Aorta (tissue), 5 donors: ENCODE data around the gene MT1H. TPM values are rescaled to one million over a fixed set of nuclear protein-coding genes. Genes with fewer than 3 reads are reported as not detected.
"Not testable (repeated sequence)": the region's sequence is repeated elsewhere in the genome, so short reads cannot be mapped to it uniquely, and the experiment has no call there.

Experiments
- ATAC-seq: fragments of 200-7000 bp; cut with Tn5 transposase; one replicate; pipeline ENCODE4 v1.9.1; 2022; ENCODE audit warnings: moderate library complexity; ENCODE audit not compliant: low FRiP score
- DNase-seq, 2 donors: peaks; one replicate each; pipeline ENCODE4 v3.0.0-alpha.2; 2020
- H3K27ac ChIP-seq, 2 donors: one replicate each; pipeline ENCODE4 v1.5.1; 2013; ENCODE audit warnings: low read length in 2 of 2, mild to moderate bottlenecking in 2 of 2, moderate library complexity in 2 of 2, control low read depth in 1 of 2, inconsistent platforms in 1 of 2, low read depth in 1 of 2
- H3K27me3 ChIP-seq, 2 donors: one replicate each; pipeline ENCODE4 v1.6.1; 2013; ENCODE audit warnings: control low read depth in 1 of 2, low read length in 1 of 2, mild to moderate bottlenecking in 1 of 2, moderate library complexity in 1 of 2; ENCODE audit not compliant: insufficient read depth in 2 of 2, control insufficient read depth in 1 of 2
- H3K36me3 ChIP-seq, 2 donors: one replicate each; pipeline ENCODE4 v1.6.1; 2013; ENCODE audit warnings: control low read depth in 1 of 2, low read length in 1 of 2, mild to moderate bottlenecking in 1 of 2; ENCODE audit not compliant: insufficient read depth in 2 of 2, control insufficient read depth in 1 of 2
- H3K4me1 ChIP-seq, 2 donors: one replicate each; pipeline ENCODE4 v1.6.1; 2013; ENCODE audit warnings: low read length in 2 of 2, control low read depth in 1 of 2, mild to moderate bottlenecking in 1 of 2, moderate library complexity in 1 of 2; ENCODE audit not compliant: insufficient read depth in 2 of 2, control insufficient read depth in 1 of 2
- H3K4me3 ChIP-seq, 2 donors: one replicate each; pipeline ENCODE4 v1.5.1; 2013; ENCODE audit warnings: low read length in 2 of 2, control low read depth in 1 of 2, mild to moderate bottlenecking in 1 of 2
- H3K9me3 ChIP-seq: one replicate; pipeline ENCODE4 v1.6.1; 2013; ENCODE audit warnings: mild to moderate bottlenecking, low read length; ENCODE audit not compliant: control insufficient read depth
- WGBS, 2 donors: extraction: QIAGEN DNeasy Blood & Tissue Kit; methylation state at CpG; one replicate each; pipeline ENCODE4 v1.1.7; 2013; 5-methylcytosine and 5-hydroxymethylcytosine counted together
- intact Hi-C, 2 donors: fragments of 100-400 bp; cut with DNase I; formaldehyde crosslinking; loops; one replicate each; pipeline versions ENCODE4 v1.14.2 to v1.15.0; 2022
- polyA plus RNA-seq, 2 donors: library from polyadenylated mRNA; stranded (reverse); fragments of 200-250 nt; gene quantifications; one replicate each; pipeline ENCODE4 v1.2.3, GENCODE V29; 2013
- total RNA-seq, 2 donors: library from RNA; stranded (reverse); fragmentation: NEBNext Ultra II Directional; extraction: Animal tissue kit (Norgen Biotek cat#: 25700); gene quantifications; one replicate each; pipeline ENCODE4 v1.2.1, GENCODE V29; 2021
- donor health status: healthy with polysubstance abuse.
- donor health status: Bipolar disorder and iron deficiency.
- donor health status: DM: no; HTN: no; CAD: no.
- donor health status: DM: no; HTN: no; CAD: no.
- donor health status: DM: yes; HTN: yes; CAD: no.

MT1H gene
- total and polyA plus RNA-seq, 4 donors: 1.6 to 12.6 (median 3.0) TPM; not detected in 1

- H3K4me3 ChIP-seq: no peak overlapping the region
- H3K27me3 ChIP-seq: no peaks in the 10 kb centered on the region
- H3K4me1 ChIP-seq: no peaks in the 10 kb centered on the region
- intact Hi-C loops: no loop called here
- 36 to 59% methylated on average over 1 of the region's 1 CpG for WGBS, 2 donors
- no peaks in the 10 kb centered on the region for H3K9me3 ChIP-seq
- no peak for ATAC-seq
- no peak for DNase-seq
- H3K27ac ChIP-seq: no peak overlapping the region
- no peaks in the 10 kb centered on the region for H3K36me3 ChIP-seq
Measured at GRCh38 chr16:56652600-56652999, 17.0 kb upstream of the MT1H start.

GRCh38 chr16:56653218-56653617 is 16.4 kb upstream of the MT1H start:
- H3K36me3 ChIP-seq: no peaks in the 10 kb centered on the region
- no peak for DNase-seq
- intact Hi-C loops: no loop called here
- H3K4me1 ChIP-seq: no peaks in the 10 kb centered on the region
- H3K9me3 ChIP-seq: no peaks in the 10 kb centered on the region
- ATAC-seq: no peak
- no peak overlapping the region for H3K27ac ChIP-seq
- H3K27me3 ChIP-seq: no peaks in the 10 kb centered on the region
- WGBS, 2 donors: 81 to 88% methylated on average over 7 of the region's 7 CpGs
- no peak overlapping the region for H3K4me3 ChIP-seq

GRCh38 chr16:56657555-56658326 is 11.9 kb upstream of the MT1H start, which contains the start of gene MT1F:
Gene MT1F (plus strand): TSS chr16:56657959. CDS start chr16:56658059, 100 bp downstream.
- no peaks in the 10 kb centered on the region for H3K27me3 ChIP-seq
- peak; percentile 85 to 89 for DNase-seq
- ATAC-seq: peak; percentile 86
- no peaks in the 10 kb centered on the region for H3K36me3 ChIP-seq
- H3K4me1 ChIP-seq: no peaks in the 10 kb centered on the region
- intact Hi-C loops: no loop called here
- WGBS, 2 donors: 1 to 2% methylated on average over 44 to 46 of the region's 46 CpGs
- H3K9me3 ChIP-seq: no peaks in the 10 kb centered on the region
- H3K27ac ChIP-seq: no peak within 1 kb of the TSS
- H3K4me3 ChIP-seq: peak within 1 kb of the TSS; percentile 27 to 29

GRCh38 chr16:56658327-56658875 is 11.2 kb upstream of the MT1H start:
- Histone ChIP-seq H3K36me3 (no peaks in the 10 kb centered on the region), H3K9me3 (no peaks in the 10 kb centered on the region), H3K27me3 (no peaks in the 10 kb centered on the region), H3K4me1 (no peaks in the 10 kb centered on the region), H3K27ac (no peak overlapping the region), H3K4me3 (no peak overlapping the region)
- no peak for ATAC-seq
- peak in 1 of 2 donors; percentile 84 for DNase-seq
- intact Hi-C loops: no loop called here
- 43 to 45% methylated on average over 10 of the region's 10 CpGs for WGBS, 2 donors

GRCh38 chr16:56662357-56663354 is 7.0 kb upstream of the MT1H start:
- H3K27me3 ChIP-seq: no peaks in the 10 kb centered on the region
- H3K27ac ChIP-seq: no peak overlapping the region
- WGBS, 2 donors: 17 to 18% methylated on average over 36 to 48 of the region's 48 CpGs
- ATAC-seq (no peak), DNase-seq (no peak)
- no peaks in the 10 kb centered on the region for H3K9me3 ChIP-seq
- no peaks in the 10 kb centered on the region for H3K36me3 ChIP-seq
- no peak overlapping the region for H3K4me3 ChIP-seq
- intact Hi-C loops: no loop called here
- no peaks in the 10 kb centered on the region for H3K4me1 ChIP-seq

GRCh38 chr16:56664506-56664905 is 5.1 kb upstream of the MT1H start:
- H3K27ac ChIP-seq: no peak overlapping the region
- intact Hi-C loops: no loop called here
- 97 to 100% methylated on average over 1 of the region's 1 CpG for WGBS, 2 donors
- no peaks in the 10 kb centered on the region for H3K4me1 ChIP-seq
- H3K27me3 ChIP-seq: no peaks in the 10 kb centered on the region
- ATAC-seq: no peak
- H3K36me3 ChIP-seq: no peaks in the 10 kb centered on the region
- DNase-seq: no peak
- no peaks in the 10 kb centered on the region for H3K9me3 ChIP-seq
- no peak overlapping the region for H3K4me3 ChIP-seq

- H3K4me1 ChIP-seq, ATAC-seq, DNase-seq, H3K36me3 ChIP-seq, H3K4me3 ChIP-seq, H3K27me3 ChIP-seq, intact Hi-C loops, H3K27ac ChIP-seq, H3K9me3 ChIP-seq: not testable (repeated sequence)
- 81 to 82% methylated on average over 8 of the region's 8 CpGs for WGBS, 2 donors
Measured at GRCh38 chr16:56665286-56666261, 4.0 kb upstream of the MT1H start.
